ENCODE measurements around the gene PAFAH1B1.
"Not testable (repeated sequence)": the region's sequence is repeated elsewhere in the genome, so short reads cannot be mapped to it uniquely, and the experiment has no call there.

Gene PAFAH1B1

DNA sequence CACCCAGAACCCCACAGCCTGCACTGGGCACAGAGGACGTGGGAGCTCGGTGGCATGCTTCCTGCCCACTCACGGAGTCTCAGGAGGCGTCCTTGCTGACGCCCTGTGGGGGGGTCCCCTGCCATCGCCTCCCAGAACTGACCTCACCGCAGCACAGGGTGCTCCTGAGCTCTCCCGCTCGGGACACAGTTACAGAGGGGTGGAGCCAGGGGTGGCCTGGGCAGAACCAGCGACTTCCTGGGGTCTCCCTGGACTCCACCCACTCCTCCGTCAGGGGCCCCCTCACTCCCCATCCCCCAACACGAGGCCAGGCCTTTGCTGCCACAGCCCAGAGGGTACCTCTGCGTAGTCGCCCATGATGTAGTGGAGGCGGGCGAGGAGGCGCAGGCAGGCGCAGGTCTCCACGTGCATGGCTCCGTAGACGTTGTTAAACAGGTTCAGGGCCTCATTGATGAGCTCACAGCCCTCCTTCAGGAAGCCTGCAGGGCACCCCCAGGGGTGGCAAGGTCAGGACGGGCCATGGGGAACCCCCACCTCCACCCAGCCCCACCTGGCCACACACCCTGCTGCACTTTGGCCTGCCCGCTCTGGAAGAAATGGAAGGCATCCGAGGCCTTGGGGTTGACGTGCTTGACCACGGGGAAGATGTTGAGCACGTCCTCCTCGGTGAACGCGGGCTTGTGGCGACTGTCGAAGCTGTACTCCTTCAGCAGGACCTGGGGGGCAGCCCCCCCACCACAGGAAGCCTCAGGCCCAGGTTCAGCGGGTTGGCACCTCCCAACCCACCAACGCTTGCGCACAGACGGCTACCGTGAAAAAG is 100.3 kb downstream of the PAFAH1B1 start:
- Mint-ChIP-seq H3K9me3 (no peaks in the 10 kb centered on the region), H3K4me3 (no peak overlapping the region), H3K27me3 (ENCODE audit: low read depth) (no peaks in the 10 kb centered on the region), H3K27ac (peak overlapping the region; percentile 0), H3K36me3 (ENCODE audit: low read depth) (peaks cover 8% of the 10 kb centered on the region), H3K4me1 (ENCODE audit: low read depth) (no peaks in the 10 kb centered on the region)
- DNase-seq (ENCODE audit: low spot score), result no peak

DNA sequence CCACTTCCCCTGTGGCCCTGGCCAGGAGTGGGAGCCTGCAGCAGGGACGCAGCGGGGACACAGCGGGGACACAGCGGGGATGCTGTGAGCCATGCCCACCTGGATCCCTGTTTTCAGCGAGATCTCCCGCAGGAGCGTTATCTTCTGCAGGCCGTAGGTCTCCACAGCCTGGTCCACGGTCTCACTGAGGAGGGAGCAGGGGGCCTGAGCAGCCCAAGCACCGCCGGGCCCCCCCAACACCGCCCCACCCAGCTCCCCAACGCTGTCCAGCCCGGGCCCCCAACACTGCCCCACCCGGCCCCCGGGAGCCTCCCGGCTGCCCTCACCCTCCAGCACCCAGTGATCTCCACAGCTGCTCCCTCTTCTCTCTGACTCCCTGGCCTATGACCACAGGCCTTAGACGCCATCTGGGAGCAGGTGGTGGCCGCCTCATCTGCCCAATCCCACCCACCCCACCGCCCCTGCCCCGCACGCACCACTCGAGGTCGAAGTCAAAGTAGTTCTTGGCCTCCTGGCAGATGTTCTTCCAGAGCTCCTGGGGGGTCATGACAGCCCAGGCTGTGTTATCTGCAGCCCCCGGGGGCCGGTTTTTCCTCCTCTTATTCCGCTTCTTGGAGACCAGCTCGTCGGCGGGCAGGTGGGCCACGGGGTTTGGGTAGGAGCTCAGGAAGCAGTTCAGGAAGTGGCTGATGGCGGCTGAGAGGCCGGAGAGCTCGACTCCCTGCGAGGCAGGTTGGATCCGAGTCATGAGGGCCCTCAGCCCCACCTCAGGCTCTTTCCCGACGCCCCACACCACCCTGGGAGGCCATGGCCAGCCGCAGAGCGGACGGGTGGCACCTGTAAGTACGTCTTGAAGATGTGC is 101.2 kb downstream of the PAFAH1B1 start:
- no peak for DNase-seq (ENCODE audit: low spot score)
- Mint-ChIP-seq H3K27me3 (ENCODE audit: low read depth) (no peaks in the 10 kb centered on the region), H3K36me3 (ENCODE audit: low read depth) (peaks cover 4% of the 10 kb centered on the region), H3K4me3 (no peak overlapping the region), H3K9me3 (no peaks in the 10 kb centered on the region), H3K4me1 (ENCODE audit: low read depth) (no peaks in the 10 kb centered on the region), H3K27ac (no peak overlapping the region)

GRCh38 chr17:2695243-2695960 is 101.9 kb downstream of the PAFAH1B1 start:
- H3K4me3 Mint-ChIP-seq, result no peak overlapping the region
- H3K4me1 Mint-ChIP-seq (ENCODE audit: low read depth), result no peaks in the 10 kb centered on the region
- H3K27ac Mint-ChIP-seq, result no peak overlapping the region
- no peaks in the 10 kb centered on the region for H3K27me3 Mint-ChIP-seq (ENCODE audit: low read depth)
- DNase-seq (ENCODE audit: low spot score), result no peak
- no peaks in the 10 kb centered on the region for H3K9me3 Mint-ChIP-seq
- H3K36me3 Mint-ChIP-seq (ENCODE audit: low read depth), result peaks cover 4% of the 10 kb centered on the region

GRCh38 chr17:2695961-2696760 is 102.7 kb downstream of the PAFAH1B1 start:
- H3K27me3 Mint-ChIP-seq (ENCODE audit: low read depth), result no peaks in the 10 kb centered on the region
- no peaks in the 10 kb centered on the region for H3K4me1 Mint-ChIP-seq (ENCODE audit: low read depth)
- no peaks in the 10 kb centered on the region for H3K9me3 Mint-ChIP-seq
- DNase-seq (ENCODE audit: low spot score), result no peak
- no peak overlapping the region for H3K27ac Mint-ChIP-seq
- peaks cover 4% of the 10 kb centered on the region for H3K36me3 Mint-ChIP-seq (ENCODE audit: low read depth)
- H3K4me3 Mint-ChIP-seq, result no peak overlapping the region

GRCh38 chr17:2697611-2698162 is 104.2 kb downstream of the PAFAH1B1 start:
- no peak for DNase-seq (ENCODE audit: low spot score)
- Mint-ChIP-seq H3K36me3 (ENCODE audit: low read depth) (peaks cover 6% of the 10 kb centered on the region), H3K9me3 (no peaks in the 10 kb centered on the region), H3K4me1 (ENCODE audit: low read depth) (no peaks in the 10 kb centered on the region), H3K4me3 (no peak overlapping the region), H3K27me3 (ENCODE audit: low read depth) (no peaks in the 10 kb centered on the region), H3K27ac (no peak overlapping the region)

DNA sequence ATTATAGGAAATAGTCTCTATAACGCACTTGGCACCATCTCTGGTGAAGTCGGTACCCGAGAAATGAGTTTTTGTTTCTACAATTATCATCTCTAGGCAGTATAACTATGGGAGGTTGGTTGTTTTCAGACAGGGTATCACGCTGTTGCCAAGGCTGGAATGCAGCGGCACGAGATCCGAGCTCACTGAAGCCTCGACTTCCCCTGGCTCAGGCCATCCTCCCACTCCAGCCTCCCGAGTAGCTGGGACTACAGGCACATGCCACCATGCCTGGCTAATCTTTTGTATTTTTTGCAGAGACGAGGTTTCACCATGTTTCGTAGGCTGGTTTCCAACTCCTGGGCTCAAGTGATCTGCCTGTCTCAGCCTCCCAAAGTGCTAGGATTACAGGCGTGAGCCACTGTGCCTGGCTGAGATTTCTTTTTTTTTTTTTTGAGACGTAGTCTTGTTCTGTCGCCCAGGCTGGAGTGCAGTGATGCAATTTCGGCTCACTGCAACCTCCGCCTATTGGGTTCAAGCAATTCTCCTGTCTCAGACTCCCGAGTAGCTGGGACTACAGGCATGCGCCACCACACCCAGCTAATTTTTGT is 105.9 kb downstream of the PAFAH1B1 start:
- not testable (repeated sequence) for H3K9me3 Mint-ChIP-seq; H3K36me3 Mint-ChIP-seq (ENCODE audit: low read depth); H3K4me3 Mint-ChIP-seq

DNA sequence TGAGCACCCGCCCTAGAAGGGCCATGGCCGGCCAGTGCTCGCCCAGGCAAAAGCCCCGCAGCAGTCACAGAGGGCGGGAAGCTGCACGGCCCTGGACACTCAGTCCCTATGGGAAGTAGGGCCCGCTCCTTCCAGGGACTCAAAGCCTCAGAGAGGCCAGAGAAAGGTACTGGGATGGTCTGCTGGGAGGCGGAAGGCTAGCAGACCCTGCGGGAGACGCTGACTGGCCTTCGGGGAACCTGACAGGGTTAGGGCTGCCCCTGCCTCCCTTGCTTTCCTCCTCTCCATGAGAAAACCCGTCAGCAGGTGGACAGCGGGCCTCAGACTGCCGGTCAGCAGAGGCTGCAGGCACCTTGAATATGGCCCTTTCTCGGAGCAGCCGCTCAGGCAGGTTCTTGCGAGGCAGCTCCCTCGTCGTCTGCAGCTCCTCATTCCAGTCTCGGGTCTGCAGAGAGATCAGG is 106.6 kb downstream of the PAFAH1B1 start:
- no peak for DNase-seq (ENCODE audit: low spot score)
- peaks cover 6% of the 10 kb centered on the region for H3K36me3 Mint-ChIP-seq (ENCODE audit: low read depth)
- no peaks in the 10 kb centered on the region for H3K9me3 Mint-ChIP-seq
- no peaks in the 10 kb centered on the region for H3K4me1 Mint-ChIP-seq (ENCODE audit: low read depth)
- no peak overlapping the region for H3K4me3 Mint-ChIP-seq
- H3K27ac Mint-ChIP-seq, result no peak overlapping the region
- no peaks in the 10 kb centered on the region for H3K27me3 Mint-ChIP-seq (ENCODE audit: low read depth)

More for the DNA sequence above, 105.9 kb downstream of the PAFAH1B1 start:
- not testable (repeated sequence) for H3K4me1 Mint-ChIP-seq (ENCODE audit: low read depth); H3K27me3 Mint-ChIP-seq (ENCODE audit: low read depth); DNase-seq (ENCODE audit: low spot score); H3K27ac Mint-ChIP-seq

- no peaks in the 10 kb centered on the region for H3K27me3 Mint-ChIP-seq (ENCODE audit: low read depth)
- no peak overlapping the region for H3K27ac Mint-ChIP-seq
- no peak for DNase-seq (ENCODE audit: low spot score)
- peaks cover 3% of the 10 kb centered on the region for H3K4me1 Mint-ChIP-seq (ENCODE audit: low read depth)
- H3K36me3 Mint-ChIP-seq (ENCODE audit: low read depth), result peaks cover 9% of the 10 kb centered on the region
- H3K4me3 Mint-ChIP-seq, result no peak overlapping the region
- no peaks in the 10 kb centered on the region for H3K9me3 Mint-ChIP-seq
These were observed 107.2 kb downstream of the PAFAH1B1 start for GRCh38 chr17:2700491-2701141.

- peaks cover 10% of the 10 kb centered on the region for H3K36me3 Mint-ChIP-seq (ENCODE audit: low read depth)
These were observed 107.9 kb downstream of the PAFAH1B1 start for GRCh38 chr17:2701161-2701995.

DNA sequence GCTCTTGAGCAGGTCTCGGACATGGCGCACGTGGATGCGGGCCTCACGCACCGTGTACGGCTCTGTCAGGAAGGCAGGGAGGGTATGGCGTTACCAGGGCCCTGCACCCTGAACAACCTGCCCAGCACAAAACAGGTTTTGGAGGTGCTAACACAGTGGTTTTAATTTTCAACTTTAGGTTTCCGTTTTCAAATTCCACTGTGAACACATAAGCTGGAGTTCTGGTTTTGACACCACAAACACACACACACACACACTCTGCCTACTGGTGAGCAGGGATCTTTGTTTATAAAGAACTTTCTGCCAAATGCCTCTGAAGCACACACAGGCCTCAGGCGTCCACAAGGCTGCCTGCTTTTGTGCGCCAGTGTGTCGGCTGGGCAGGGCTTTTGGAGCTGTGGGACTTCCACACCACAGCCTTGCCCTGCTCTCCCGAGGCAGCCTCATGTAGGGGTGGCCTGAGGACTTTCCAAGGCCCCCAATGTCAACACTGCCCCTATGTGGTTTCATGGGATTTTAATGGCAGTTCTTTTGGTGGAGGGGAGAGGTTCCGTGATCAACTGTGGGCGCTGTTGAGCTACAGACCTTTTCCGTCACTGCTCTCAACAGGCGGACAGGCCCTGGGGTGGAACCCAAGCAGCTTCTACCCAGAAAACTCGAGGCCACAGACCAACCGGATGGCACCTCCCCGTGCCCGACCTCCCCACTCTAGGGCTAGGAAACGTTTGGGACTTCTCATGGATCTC is 108.7 kb downstream of the PAFAH1B1 start:
- no peak for DNase-seq (ENCODE audit: low spot score)
- H3K27me3 Mint-ChIP-seq (ENCODE audit: low read depth), result no peaks in the 10 kb centered on the region
- H3K27ac Mint-ChIP-seq, result no peak overlapping the region
- peaks cover 4% of the 10 kb centered on the region for H3K4me1 Mint-ChIP-seq (ENCODE audit: low read depth)
- no peak overlapping the region for H3K4me3 Mint-ChIP-seq
- H3K36me3 Mint-ChIP-seq (ENCODE audit: low read depth), result peaks cover 6% of the 10 kb centered on the region
- H3K9me3 Mint-ChIP-seq, result no peaks in the 10 kb centered on the region

More at GRCh38 chr17:2701161-2701995, 107.9 kb downstream of the PAFAH1B1 start:
- Mint-ChIP-seq H3K4me1 (ENCODE audit: low read depth) (peaks cover 4% of the 10 kb centered on the region), H3K9me3 (no peaks in the 10 kb centered on the region), H3K27ac (no peak overlapping the region), H3K4me3 (no peak overlapping the region), H3K27me3 (ENCODE audit: low read depth) (no peaks in the 10 kb centered on the region)
- no peak for DNase-seq (ENCODE audit: low spot score)

GRCh38 chr17:2703181-2703580 is 109.7 kb downstream of the PAFAH1B1 start:
- Mint-ChIP-seq H3K4me3 (no peak overlapping the region), H3K36me3 (ENCODE audit: low read depth) (peaks cover 6% of the 10 kb centered on the region), H3K27ac (no peak overlapping the region), H3K9me3 (no peaks in the 10 kb centered on the region), H3K4me1 (ENCODE audit: low read depth) (peaks cover 4% of the 10 kb centered on the region), H3K27me3 (ENCODE audit: low read depth) (no peaks in the 10 kb centered on the region)
- DNase-seq (ENCODE audit: low spot score), result no peak
